Measurements from ENCODE around the gene TESK2.
"Not testable (repeated sequence)": the region's sequence is repeated elsewhere in the genome, so short reads cannot be mapped to it uniquely, and the experiment has no call there.

TESK2 gene, protein sequence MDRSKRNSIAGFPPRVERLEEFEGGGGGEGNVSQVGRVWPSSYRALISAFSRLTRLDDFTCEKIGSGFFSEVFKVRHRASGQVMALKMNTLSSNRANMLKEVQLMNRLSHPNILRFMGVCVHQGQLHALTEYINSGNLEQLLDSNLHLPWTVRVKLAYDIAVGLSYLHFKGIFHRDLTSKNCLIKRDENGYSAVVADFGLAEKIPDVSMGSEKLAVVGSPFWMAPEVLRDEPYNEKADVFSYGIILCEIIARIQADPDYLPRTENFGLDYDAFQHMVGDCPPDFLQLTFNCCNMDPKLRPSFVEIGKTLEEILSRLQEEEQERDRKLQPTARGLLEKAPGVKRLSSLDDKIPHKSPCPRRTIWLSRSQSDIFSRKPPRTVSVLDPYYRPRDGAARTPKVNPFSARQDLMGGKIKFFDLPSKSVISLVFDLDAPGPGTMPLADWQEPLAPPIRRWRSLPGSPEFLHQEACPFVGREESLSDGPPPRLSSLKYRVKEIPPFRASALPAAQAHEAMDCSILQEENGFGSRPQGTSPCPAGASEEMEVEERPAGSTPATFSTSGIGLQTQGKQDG

GRCh38 chr1:45490626-45491486 is at the start of gene TESK2:
Gene TESK2 (minus strand): TSS chr1:45491163. CDS start chr1:45457785, 33,378 bp downstream.
- DNase-seq, result peak; percentile 96

GRCh38 chr1:45536886-45537285 is 45.9 kb upstream of the TESK2 start:
- DNase-seq, result no peak

GRCh38 chr1:45535988-45536766 is 45.2 kb upstream of the TESK2 start:
- no peak for DNase-seq

DNA sequence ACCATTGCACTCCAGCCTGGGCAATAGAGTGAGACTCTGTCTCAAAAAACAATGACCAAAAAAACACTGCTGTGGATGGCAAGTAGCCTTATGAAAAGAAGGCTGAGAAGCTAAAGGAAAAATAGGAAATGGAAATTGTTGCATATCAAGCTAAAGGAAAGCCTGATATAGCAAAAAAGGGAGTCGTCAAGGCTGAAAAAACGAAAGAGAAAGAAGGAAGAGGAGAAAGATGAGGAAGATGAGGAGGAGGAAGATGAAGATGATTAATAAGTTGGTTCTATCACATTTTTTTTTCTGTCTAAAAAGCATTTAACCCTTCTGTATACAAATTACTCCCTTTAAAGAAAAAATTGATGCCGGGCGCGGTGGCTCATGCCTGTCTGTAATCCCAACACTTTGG is 40.9 kb upstream of the TESK2 start:
- DNase-seq, result no peak

GRCh38 chr1:45530632-45531135 is 39.7 kb upstream of the TESK2 start:
- no peak for DNase-seq

GRCh38 chr1:45526135-45526644 is 35.2 kb upstream of the TESK2 start:
- no peak for DNase-seq

DNA sequence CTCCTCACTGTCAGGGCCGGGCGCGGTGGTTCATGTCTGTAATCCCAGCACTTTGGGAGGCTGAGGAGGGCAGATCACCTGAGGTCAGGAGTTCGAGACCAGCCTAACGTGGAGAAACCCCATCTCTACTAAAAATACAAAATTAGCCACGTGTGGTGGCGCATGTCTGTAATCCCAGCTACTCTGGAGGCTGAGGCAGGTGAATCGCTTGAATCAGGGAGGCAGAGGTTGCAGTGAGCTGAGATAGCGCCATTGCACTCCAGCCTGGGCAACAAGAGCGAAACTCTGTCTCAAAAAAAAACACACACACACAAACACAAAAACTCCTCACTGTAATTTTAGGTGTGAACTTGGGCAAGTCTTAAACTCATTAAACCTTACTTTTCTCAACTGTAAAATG is 33.0 kb upstream of the TESK2 start:
- DNase-seq, result not testable (repeated sequence)

DNA sequence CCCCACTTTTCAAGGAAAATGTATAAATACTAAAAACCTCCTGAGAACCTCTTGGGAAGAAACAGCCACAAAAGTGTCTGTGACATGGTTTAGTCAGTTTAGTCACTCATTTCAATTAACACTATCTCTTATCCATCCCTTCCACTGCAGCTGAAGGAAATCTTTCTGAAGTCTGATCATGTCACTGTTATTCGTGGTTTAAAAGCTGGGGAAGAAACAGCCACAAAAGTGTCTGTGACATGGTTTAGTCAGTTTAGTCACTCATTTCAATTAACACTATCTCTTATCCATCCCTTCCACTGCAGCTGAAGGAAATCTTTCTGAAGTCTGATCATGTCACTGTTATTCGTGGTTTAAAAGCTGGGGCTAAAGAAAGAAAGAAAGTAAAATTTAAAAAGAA is 32.6 kb upstream of the TESK2 start:
- not testable (repeated sequence) for DNase-seq

- DNase-seq, result no peak
These were observed 31.6 kb upstream of the TESK2 start for GRCh38 chr1:45522324-45523104.

- peak; percentile 96 for DNase-seq
These were observed 30.7 kb upstream of the TESK2 start, which contains the start of gene PRDX1 for GRCh38 chr1:45521413-45522323. Gene PRDX1 (minus strand): TSS chr1:45521884. CDS start chr1:45519043, 2,841 bp downstream.

GRCh38 chr1:45519774-45520173 is 28.8 kb upstream of the TESK2 start:
- not testable (repeated sequence) for DNase-seq

DNA sequence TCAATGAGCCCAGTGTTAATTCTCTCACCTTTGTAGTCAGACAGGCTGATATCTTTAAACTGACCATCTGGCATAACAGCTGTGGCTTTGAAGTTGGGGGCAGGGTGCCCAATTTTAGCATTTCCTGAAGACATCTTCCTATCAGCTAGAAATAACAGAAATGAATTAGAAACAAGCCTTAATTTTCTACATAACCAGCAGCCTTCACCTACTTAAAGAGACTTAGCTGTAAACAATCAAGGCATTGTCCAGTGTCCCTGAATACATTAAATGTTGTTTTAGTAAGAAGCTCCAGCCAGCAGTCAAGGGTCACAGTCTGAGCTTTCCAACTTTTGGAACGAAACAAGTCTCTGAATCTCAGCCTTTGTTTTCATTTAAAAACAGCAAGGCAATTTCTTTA is 27.9 kb upstream of the TESK2 start:
- DNase-seq, result no peak

GRCh38 chr1:45518366-45518765 is 27.4 kb upstream of the TESK2 start:
- DNase-seq, result not testable (repeated sequence)

- no peak for DNase-seq
These were observed 25.5 kb upstream of the TESK2 start for GRCh38 chr1:45516465-45516864.

- no peak for DNase-seq
These were observed 25.1 kb upstream of the TESK2 start for GRCh38 chr1:45516036-45516435.

DNA sequence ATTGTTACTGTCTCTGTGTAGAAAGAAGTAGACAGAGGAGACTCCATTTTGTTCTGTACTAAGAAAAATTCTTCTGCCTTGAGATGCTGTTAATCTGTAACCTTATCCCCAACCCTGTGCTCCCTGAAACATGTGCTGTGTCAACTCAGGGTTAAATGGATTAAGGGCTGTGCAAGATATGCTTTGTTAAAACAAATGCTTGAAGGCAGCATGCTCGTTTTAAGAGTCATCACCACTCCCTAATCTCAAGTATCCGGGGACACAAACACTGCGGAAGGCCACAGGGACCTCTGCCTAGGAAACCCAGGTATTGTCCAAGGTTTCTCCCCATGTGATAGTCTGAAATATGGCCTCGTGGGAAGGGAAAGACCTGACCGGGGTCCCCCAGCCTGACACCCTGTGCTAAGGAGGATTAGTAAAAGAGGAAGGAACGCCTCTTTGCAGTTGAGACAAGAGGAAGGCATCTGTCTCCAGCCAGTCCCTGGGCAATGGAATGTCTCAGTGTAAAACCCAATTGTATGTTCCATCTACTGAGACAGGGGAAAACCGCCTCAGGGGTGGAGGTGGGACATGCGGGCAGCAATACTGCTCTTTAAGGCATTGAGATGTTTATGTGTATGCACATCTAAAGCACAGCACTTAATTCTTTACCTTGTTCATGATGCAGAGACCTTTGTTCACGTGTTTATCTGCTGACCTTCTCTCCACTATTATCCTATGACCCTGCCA is 22.7 kb upstream of the TESK2 start:
- DNase-seq, result not testable (repeated sequence)

GRCh38 chr1:45512641-45513054 is 21.7 kb upstream of the TESK2 start:
- DNase-seq, result peak; percentile 69

- no peak for DNase-seq
These were observed 20.1 kb upstream of the TESK2 start for GRCh38 chr1:45510972-45511527.

All from CD4-positive, alpha-beta T cell treated with Interleukin-17A for 4 hours (primary cell).